HT1080 (cell line): Measurements from ENCODE around the gene CHIC2. TPM values are rescaled to one million over a fixed set of nuclear protein-coding genes. Genes with fewer than 3 reads are reported as not detected.

Experiments
- small RNA-seq: library from RNA; depleted of rRNA; stranded (forward); fragments of <200 nt; gene quantifications from one replicate; pipeline ENCODE3, GENCODE V24; 2014
- total RNA-seq: library from RNA; depleted of rRNA; stranded (reverse); fragments of >200 nt; shearing (Covaris generic); gene quantifications from 2 replicates; pipeline ENCODE4 v1.2.3, GENCODE V29; 2014; rRNA removed

Gene CHIC2
- total RNA-seq, 1 experiment from 2014 or later = 48.0 TPM

Small RNA genes lying within 50 kb of the gene (small RNA-seq; reads per million reads assigned to genes)
- gene AC110792.1 (not detected), gene AC110792.3 (not detected)

Other genes with a start within 250 kb of the CHIC2 start
- not detected in 2 replicates for gene GSX2, start 35.6 kb upstream of the CHIC2 start, total RNA-seq
- not detected in 2 replicates for gene PDGFRA, start 164.7 kb upstream of the CHIC2 start, total RNA-seq